Duodenal mucosa (tissue), 2 donors: ENCODE results near the gene MYCT1.
"Not testable (repeated sequence)": the region's sequence is repeated elsewhere in the genome, so short reads cannot be mapped to it uniquely, and the experiment has no call there.

Experiments
- H3K27ac ChIP-seq: one replicate; pipeline ENCODE4 v1.7.0; 2013; ENCODE audit warnings: low read depth, low read length
- H3K27me3 ChIP-seq, 2 donors: one replicate each; pipeline ENCODE4 v1.7.0; 2013; ENCODE audit warnings: low read length in 2 of 2, control low read depth in 1 of 2; ENCODE audit not compliant: insufficient read depth in 2 of 2, control insufficient read depth in 1 of 2
- H3K36me3 ChIP-seq, 2 donors: one replicate each; pipeline ENCODE4 v1.7.0; 2013; ENCODE audit warnings: low read length in 2 of 2, control low read depth in 1 of 2; ENCODE audit not compliant: insufficient read depth in 2 of 2, control insufficient read depth in 1 of 2
- H3K4me1 ChIP-seq, 2 donors: one replicate each; pipeline ENCODE4 v1.7.0; 2013; ENCODE audit warnings: low read length in 2 of 2, control low read depth in 1 of 2; ENCODE audit not compliant: insufficient read depth in 2 of 2, control insufficient read depth in 1 of 2
- H3K4me3 ChIP-seq, 2 donors: one replicate each; pipeline ENCODE4 v1.7.0; 2013; ENCODE audit warnings: low read length in 2 of 2, low read depth in 1 of 2
- H3K9ac ChIP-seq, 2 donors: one replicate each; pipeline ENCODE4 v1.7.0; 2013; ENCODE audit warnings: low read length in 2 of 2, low read depth in 1 of 2
- H3K9me3 ChIP-seq, 2 donors: one replicate each; pipeline ENCODE4 v1.7.0; 2013; ENCODE audit warnings: low read length in 2 of 2, control low read depth in 1 of 2; ENCODE audit not compliant: control insufficient read depth in 1 of 2

Gene MYCT1

GRCh38 chr6:152685819-152686218 is 11.9 kb upstream of the MYCT1 start:
- H3K27me3 ChIP-seq = no peaks in the 10 kb centered on the region

GRCh38 chr6:152695372-152696045 is 2.2 kb upstream of the MYCT1 start:
- H3K9me3 ChIP-seq = no peaks in the 10 kb centered on the region
- H3K27ac ChIP-seq = no peak overlapping the region
- H3K4me3 ChIP-seq = no peak overlapping the region
- H3K4me1 ChIP-seq = no peaks in the 10 kb centered on the region
- no peak overlapping the region for H3K9ac ChIP-seq
- H3K36me3 ChIP-seq = no peaks in the 10 kb centered on the region
- H3K27me3 ChIP-seq = no peaks in the 10 kb centered on the region

More at GRCh38 chr6:152685819-152686218, 11.9 kb upstream of the MYCT1 start:
- Histone ChIP-seq H3K9me3 (no peaks in the 10 kb centered on the region), H3K27ac (no peak overlapping the region), H3K36me3 (no peaks in the 10 kb centered on the region), H3K4me1 (no peaks in the 10 kb centered on the region), H3K9ac (no peak overlapping the region), H3K4me3 (no peak overlapping the region)

GRCh38 chr6:152696522-152696921 is 1.2 kb upstream of the MYCT1 start:
- H3K27ac ChIP-seq = no peak overlapping the region
- H3K4me1 ChIP-seq = no peaks in the 10 kb centered on the region
- H3K9me3 ChIP-seq = no peaks in the 10 kb centered on the region
- no peak overlapping the region for H3K4me3 ChIP-seq
- H3K9ac ChIP-seq = no peak overlapping the region
- H3K27me3 ChIP-seq = no peaks in the 10 kb centered on the region
- H3K36me3 ChIP-seq = no peaks in the 10 kb centered on the region

- H3K36me3 ChIP-seq = no peaks in the 10 kb centered on the region
- no peaks in the 10 kb centered on the region for H3K9me3 ChIP-seq
- H3K27me3 ChIP-seq = no peaks in the 10 kb centered on the region
- no peak overlapping the region for H3K27ac ChIP-seq
- H3K4me3 ChIP-seq = no peak overlapping the region
- H3K9ac ChIP-seq = no peak overlapping the region
- no peaks in the 10 kb centered on the region for H3K4me1 ChIP-seq
These were observed 995 bp downstream of the MYCT1 start for GRCh38 chr6:152698692-152699091.

DNA sequence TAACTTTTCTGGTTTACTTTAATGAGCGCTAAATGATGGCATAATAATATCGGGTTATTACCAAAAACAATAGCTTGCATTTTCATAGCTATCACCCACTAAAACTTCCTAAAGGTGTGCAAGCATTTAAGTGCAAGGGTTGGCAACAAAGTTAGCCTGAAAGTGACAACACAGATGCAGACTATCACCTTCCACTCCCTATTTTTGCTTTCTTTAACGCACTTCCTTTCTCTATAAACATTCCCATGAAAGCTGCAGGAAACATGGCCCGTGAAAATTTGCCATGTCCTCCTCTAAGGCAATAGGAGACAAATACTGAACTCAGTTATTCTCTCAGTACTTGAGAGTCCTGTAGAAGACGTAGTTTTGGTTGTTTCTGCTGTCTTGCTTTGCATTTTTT is 2.7 kb downstream of the MYCT1 start:
- Histone ChIP-seq H3K9me3 (no peaks in the 10 kb centered on the region), H3K4me3 (no peak overlapping the region), H3K4me1 (no peaks in the 10 kb centered on the region), H3K27me3 (no peaks in the 10 kb centered on the region), H3K9ac (no peak overlapping the region), H3K36me3 (no peaks in the 10 kb centered on the region), H3K27ac (no peak overlapping the region)

GRCh38 chr6:152701081-152701862 is 3.6 kb downstream of the MYCT1 start:
- Histone ChIP-seq H3K27me3 (no peaks in the 10 kb centered on the region), H3K4me1 (no peaks in the 10 kb centered on the region), H3K9ac (no peak overlapping the region), H3K9me3 (no peaks in the 10 kb centered on the region), H3K36me3 (no peaks in the 10 kb centered on the region), H3K27ac (no peak overlapping the region), H3K4me3 (no peak overlapping the region)

GRCh38 chr6:152701863-152702401 is 4.2 kb downstream of the MYCT1 start:
- Histone ChIP-seq H3K36me3 (no peaks in the 10 kb centered on the region), H3K27me3 (no peaks in the 10 kb centered on the region), H3K4me3 (no peak overlapping the region), H3K27ac (no peak overlapping the region), H3K9ac (no peak overlapping the region), H3K4me1 (no peaks in the 10 kb centered on the region), H3K9me3 (no peaks in the 10 kb centered on the region)

DNA sequence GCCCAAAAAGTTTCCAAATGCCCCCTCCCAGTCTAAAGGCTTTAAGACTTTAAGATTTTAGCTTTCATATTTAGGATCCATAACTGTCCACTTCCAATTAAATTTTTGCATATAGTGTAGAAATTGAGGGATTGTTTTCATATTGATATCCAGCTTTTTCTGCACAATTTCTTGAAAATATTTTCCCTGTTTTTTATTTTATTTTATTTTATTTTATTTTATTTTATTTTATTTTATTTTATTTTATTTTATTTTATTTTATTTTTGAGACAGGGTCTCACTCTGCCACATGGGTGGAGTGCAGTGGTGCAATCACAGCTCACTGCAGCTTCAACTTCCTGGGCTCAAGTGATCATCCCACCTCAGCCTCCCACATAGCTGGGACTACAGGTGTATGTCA is 6.1 kb downstream of the MYCT1 start:
- not testable (repeated sequence) for H3K36me3 ChIP-seq, H3K4me1 ChIP-seq, H3K4me3 ChIP-seq, H3K9me3 ChIP-seq, H3K27me3 ChIP-seq, H3K9ac ChIP-seq, H3K27ac ChIP-seq

DNA sequence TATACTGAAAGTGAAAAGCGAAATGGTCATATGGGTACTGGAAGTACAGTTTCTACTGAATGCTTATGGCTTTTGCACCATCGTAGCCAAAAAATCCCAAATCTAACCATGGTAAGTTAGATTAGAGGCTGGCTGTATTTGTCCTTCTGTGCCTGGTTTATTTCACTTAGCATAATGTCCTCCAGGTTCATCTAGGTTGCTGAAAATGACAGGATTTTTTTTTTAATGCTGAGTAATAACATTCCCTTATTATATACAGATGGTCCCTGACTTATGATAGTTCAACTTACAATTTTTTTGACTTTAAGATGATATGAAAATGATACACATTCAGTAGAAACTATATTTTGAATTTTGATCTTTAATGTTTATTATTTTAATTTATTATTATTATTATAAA is 7.6 kb downstream of the MYCT1 start:
- no peaks in the 10 kb centered on the region for H3K36me3 ChIP-seq
- no peaks in the 10 kb centered on the region for H3K4me1 ChIP-seq
- H3K27me3 ChIP-seq = no peaks in the 10 kb centered on the region
- H3K4me3 ChIP-seq = no peak overlapping the region
- peaks cover 0 to 3% of the 10 kb centered on the region in 2 donors for H3K9me3 ChIP-seq
- no peak overlapping the region for H3K27ac ChIP-seq
- H3K9ac ChIP-seq = no peak overlapping the region

DNA sequence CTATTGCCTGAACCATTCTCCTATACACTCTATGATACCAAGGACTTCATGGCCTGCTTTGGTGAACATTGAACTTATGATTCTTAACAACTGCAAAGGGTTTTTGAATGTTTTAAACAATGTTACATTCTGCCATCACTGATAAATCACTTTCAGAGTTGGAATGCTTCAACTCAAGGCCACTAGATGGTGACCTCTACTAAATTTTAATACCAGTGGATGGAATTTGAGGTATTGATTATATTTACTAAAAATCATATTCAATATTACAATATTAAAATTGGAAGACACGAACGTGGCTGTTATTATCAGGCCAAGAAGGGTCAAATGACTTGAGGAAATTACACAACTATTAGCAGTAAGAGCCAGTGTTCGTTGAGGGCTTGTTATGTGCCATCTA is 18.6 kb downstream of the MYCT1 start:
- Histone ChIP-seq H3K27ac (no peak overlapping the region), H3K4me1 (no peaks in the 10 kb centered on the region), H3K9ac (no peak overlapping the region), H3K4me3 (no peak overlapping the region), H3K27me3 (no peaks in the 10 kb centered on the region), H3K9me3 (peaks cover 0 to 2% of the 10 kb centered on the region in 2 donors), H3K36me3 (no peaks in the 10 kb centered on the region)
